HepG2 (cell line): ENCODE measurements around the gene PTPN3. TPM values are rescaled to one million over a fixed set of nuclear protein-coding genes. Genes with fewer than 3 reads are reported as not detected.

Experiments
- BATF2 ChIP-seq: sonication (generic); formaldehyde crosslinking; IDR thresholded peaks from 2 replicates; pipeline ENCODE4 v1.8.0; 2022; ENCODE audit warnings: mild to moderate bottlenecking, missing genetic modification reagents, moderate library complexity
- CREBL2 ChIP-seq: sonication (generic); formaldehyde crosslinking; IDR thresholded peaks from 2 replicates; pipeline ENCODE4 v1.8.1; 2023; ENCODE audit warnings: missing genetic modification reagents, mild to moderate bottlenecking, borderline replicate concordance
- DRAP1 ChIP-seq: IDR thresholded peaks from 2 replicates; pipeline ENCODE4 v1.6.1; 2016; ENCODE audit warnings: missing genetic modification reagents, missing compliant biosample characterization
- FOSL2 ChIP-seq: sonication (generic); formaldehyde crosslinking; IDR thresholded peaks from 2 replicates; pipeline ENCODE4 v1.4.0; 2020; ENCODE audit warnings: missing genetic modification reagents
- FOXA3 ChIP-seq: IDR thresholded peaks from 2 replicates; pipeline ENCODE4 v1.6.1; 2016; ENCODE audit warnings: missing genetic modification reagents, missing compliant biosample characterization
- FOXK2 ChIP-seq: fragments of 450-650 bp; IDR thresholded peaks from 2 replicates; pipeline ENCODE4 v1.6.1; 2016
- HNF1B ChIP-seq: sonication (generic); formaldehyde crosslinking; IDR thresholded peaks from 2 replicates; pipeline ENCODE4 v1.5.1; 2020; ENCODE audit warnings: mild to moderate bottlenecking, moderate library complexity, missing genetic modification reagents
- KAT8 ChIP-seq: IDR thresholded peaks from 2 replicates; pipeline ENCODE4 v1.6.1; 2016; ENCODE audit warnings: missing genetic modification reagents, missing compliant biosample characterization
- MIER2 ChIP-seq: IDR thresholded peaks from 2 replicates; pipeline ENCODE4 v1.6.1; 2016; ENCODE audit warnings: missing biosample characterization, missing genetic modification reagents
- PLSCR1 ChIP-seq: sonication (generic); formaldehyde crosslinking; IDR thresholded peaks from 2 replicates; pipeline ENCODE4 v1.5.0; 2020; ENCODE audit warnings: missing genetic modification reagents, mild to moderate bottlenecking, borderline replicate concordance
- RXRA ChIP-seq: sonication (generic); formaldehyde crosslinking; IDR thresholded peaks from 2 replicates; pipeline ENCODE4 v1.5.1; 2020; ENCODE audit warnings: missing genetic modification reagents
- RXRB ChIP-seq: IDR thresholded peaks from 2 replicates; pipeline ENCODE4 v1.6.1; 2016; ENCODE audit warnings: borderline replicate concordance, missing genetic modification reagents, missing compliant biosample characterization
- TFE3 ChIP-seq: IDR thresholded peaks from 2 replicates; pipeline ENCODE4 v1.6.1; 2016
- ZBTB39 ChIP-seq: sonication (generic); formaldehyde crosslinking; IDR thresholded peaks from 2 replicates; pipeline ENCODE4 v1.5.0; 2020; ENCODE audit warnings: missing genetic modification reagents
- ZNF205 ChIP-seq: IDR thresholded peaks from 2 replicates; pipeline ENCODE4 v1.6.1; 2018; ENCODE audit warnings: missing biosample characterization, missing genetic modification reagents
- ZNF503 ChIP-seq: sonication (generic); formaldehyde crosslinking; IDR thresholded peaks from 2 replicates; pipeline ENCODE4 v1.4.0; 2020; ENCODE audit warnings: missing genetic modification reagents
- ZNF607 ChIP-seq: sonication (generic); formaldehyde crosslinking; IDR thresholded peaks from 2 replicates; pipeline ENCODE4 v1.5.1; 2020; ENCODE audit warnings: missing genetic modification reagents, mild to moderate bottlenecking, borderline replicate concordance
- ZNF775 ChIP-seq: sonication (generic); formaldehyde crosslinking; IDR thresholded peaks from 2 replicates; pipeline ENCODE4 v1.4.0; 2020; ENCODE audit warnings: missing genetic modification reagents, mild to moderate bottlenecking, moderate library complexity, borderline replicate concordance
- ZNF878 ChIP-seq: sonication (generic); formaldehyde crosslinking; IDR thresholded peaks from 2 replicates; pipeline ENCODE4 v1.8.1; 2023; ENCODE audit warnings: mild to moderate bottlenecking, missing genetic modification reagents, moderate library complexity
- polyA plus RNA-seq, 8 experiments: library from polyadenylated mRNA; depleted of rRNA in 3 of 8; stranded (reverse) in 7 of 8; unstranded in 1 of 8; fragments of >200 nt; fragmentation: Illumina TruSeq in 4 of 8; extraction: Trizol in 4 of 8; gene quantifications; 2 replicates each; pipeline versions ENCODE4 v1.2.1 to v1.2.3, GENCODE V29; 2011 to 2016; ENCODE audit warnings: low read depth in 4 of 8, missing spikeins in 1 of 8, mixed read lengths in 1 of 8; ENCODE audit not compliant: insufficient read depth in 1 of 8
- total RNA-seq, 5 experiments: library from RNA; depleted of rRNA; stranded (reverse); fragments of >200 nt; fragmentation: Illumina TruSeq; extraction: Trizol; gene quantifications; 2 replicates each; pipeline ENCODE4 v1.2.3, GENCODE V29; 2016; ENCODE audit warnings: low read depth in 1 of 5

Gene PTPN3
- total and polyA plus RNA-seq, 2 of the 13 experiments (the other 11 are each of a cell fraction or from before 2014, with no cell fraction given) = 5.6 to 20.5 TPM

- TF ChIP-seq PLSCR1 (CRISPR knock-in tag) = no peak
- no peak for TF ChIP-seq ZNF878
- TF ChIP-seq RXRA = peak; percentile 13; the same call in 1 of the 2 replicates
- TF ChIP-seq ZNF205 (CRISPR knock-in tag) = no peak
- no peak for TF ChIP-seq ZNF607 (CRISPR knock-in tag)
- no peak for TF ChIP-seq MIER2
- TF ChIP-seq ZBTB39 (CRISPR knock-in tag) = no peak
- TF ChIP-seq TFE3 = peak; percentile 93
- peak; percentile 49; the same call in 1 of the 2 replicates for TF ChIP-seq FOXK2
- TF ChIP-seq CREBL2 = no peak
- TF ChIP-seq RXRB (CRISPR knock-in tag) = peak; percentile 58; the same call in 1 of the 2 replicates
- TF ChIP-seq FOXA3 (CRISPR knock-in tag) = peak; percentile 85
- no peak for TF ChIP-seq ZNF775 (CRISPR knock-in tag)
- TF ChIP-seq ZNF503 = no peak
- TF ChIP-seq KAT8 = peak; percentile 66
- TF ChIP-seq DRAP1 (CRISPR knock-in tag) = peak; percentile 65; the same call in 1 of the 2 replicates
- peak; percentile 73 for TF ChIP-seq FOSL2 (CRISPR knock-in tag)
- TF ChIP-seq HNF1B (CRISPR knock-in tag) = peak; percentile 65; the same call in 1 of the 2 replicates
- TF ChIP-seq BATF2 = no peak
Observed at GRCh38 chr9:109506097-109506712, 8.1 kb upstream of the PTPN3 start (continued).
